Large intestine (tissue), 3 donors: ENCODE measurements around the gene FIG4. TPM values are rescaled to one million over a fixed set of nuclear protein-coding genes. Genes with fewer than 3 reads are reported as not detected.
"Not testable (repeated sequence)": the region's sequence is repeated elsewhere in the genome, so short reads cannot be mapped to it uniquely, and the experiment has no call there.

Experiments used
- DNase-seq, 2 donors: peaks; one replicate each; pipeline versions ENCODE4 v3.0.0 to v3.0.0-alpha.2; 2013
- H3K27ac ChIP-seq: one replicate; pipeline ENCODE4 v1.5.1; 2013; ENCODE audit warnings: low read length
- H3K27me3 ChIP-seq: 2 replicates; pipeline ENCODE4 v1.6.1; 2013; ENCODE audit warnings: low read length; ENCODE audit not compliant: control insufficient read depth, insufficient read depth
- H3K36me3 ChIP-seq: 2 replicates; pipeline ENCODE4 v1.6.1; 2013; ENCODE audit warnings: low read length; ENCODE audit not compliant: control insufficient read depth, insufficient read depth
- H3K4me1 ChIP-seq: one replicate; pipeline ENCODE4 v1.6.1; 2013; ENCODE audit warnings: low read length; ENCODE audit not compliant: control insufficient read depth, insufficient read depth
- H3K4me3 ChIP-seq: one replicate; pipeline ENCODE4 v1.5.1; 2013; ENCODE audit warnings: low read length
- H3K9me3 ChIP-seq: one replicate; pipeline ENCODE4 v1.6.1; 2013; ENCODE audit warnings: mild to moderate bottlenecking, low read depth, low read length, moderate library complexity; ENCODE audit not compliant: control insufficient read depth
- WGBS: methylation state at CpG from one replicate; pipeline ENCODE4 v1.1.5; 2013; ENCODE audit warnings: low lambda C conversion rate; ENCODE audit not compliant: insufficient coverage; 5-methylcytosine and 5-hydroxymethylcytosine counted together
- polyA plus RNA-seq: library from polyadenylated mRNA; unstranded; fragments of 120-200 nt; gene quantifications from one replicate; pipeline ENCODE4 v1.2.1, GENCODE V29; 2013

Gene FIG4
- polyA plus RNA-seq, 1 donor = 15.1 TPM

GRCh38 chr6:109770779-109771178 lies 79.7 kb downstream of the FIG4 start:
- 88% methylated on average over 1 of the region's 5 CpGs for WGBS

GRCh38 chr6:109771939-109772755 lies 81.1 kb downstream of the FIG4 start:
- DNase-seq, H3K27ac ChIP-seq, H3K4me3 ChIP-seq, H3K4me1 ChIP-seq, H3K9me3 ChIP-seq, H3K27me3 ChIP-seq: not testable (repeated sequence)
- H3K36me3 ChIP-seq = peaks cover 13% of the 10 kb centered on the region
- WGBS = 80% methylated on average over 1 of the region's 7 CpGs

More at GRCh38 chr6:109770779-109771178, 79.7 kb downstream of the FIG4 start:
- Histone ChIP-seq H3K4me1 (no peaks in the 10 kb centered on the region), H3K9me3 (no peaks in the 10 kb centered on the region), H3K27ac (no peak overlapping the region), H3K27me3 (no peaks in the 10 kb centered on the region), H3K4me3 (no peak overlapping the region), H3K36me3 (peaks cover 20% of the 10 kb centered on the region)
- no peak for DNase-seq

- no peak overlapping the region for H3K4me3 ChIP-seq
- WGBS = no CpG with 5 or more reads among the region's 1 CpG
- no peak for DNase-seq
Observed at GRCh38 chr6:109772883-109773431, 81.9 kb downstream of the FIG4 start.

GRCh38 chr6:109781001-109781400 lies 89.9 kb downstream of the FIG4 start:
- peaks cover 5% of the 10 kb centered on the region for H3K36me3 ChIP-seq
- no peaks in the 10 kb centered on the region for H3K27me3 ChIP-seq
- no peaks in the 10 kb centered on the region for H3K4me1 ChIP-seq
- DNase-seq = no peak
- no peaks in the 10 kb centered on the region for H3K9me3 ChIP-seq
- WGBS = no CpG with 5 or more reads among the region's 1 CpG
- no peak overlapping the region for H3K27ac ChIP-seq
- no peak overlapping the region for H3K4me3 ChIP-seq

More at GRCh38 chr6:109772883-109773431, 81.9 kb downstream of the FIG4 start:
- Histone ChIP-seq H3K9me3 (no peaks in the 10 kb centered on the region), H3K36me3 (peaks cover 11% of the 10 kb centered on the region), H3K4me1 (no peaks in the 10 kb centered on the region), H3K27ac (no peak overlapping the region), H3K27me3 (no peaks in the 10 kb centered on the region)

GRCh38 chr6:109782491-109782999 lies 91.4 kb downstream of the FIG4 start:
- H3K4me3 ChIP-seq = no peak overlapping the region
- H3K27me3 ChIP-seq = no peaks in the 10 kb centered on the region
- no peak for DNase-seq
- H3K9me3 ChIP-seq = no peaks in the 10 kb centered on the region
- no peaks in the 10 kb centered on the region for H3K4me1 ChIP-seq
- 100% methylated on average over 1 of the region's 2 CpGs for WGBS
- H3K27ac ChIP-seq = no peak overlapping the region
- H3K36me3 ChIP-seq = peaks cover 8% of the 10 kb centered on the region

- H3K36me3 ChIP-seq = peaks cover 10% of the 10 kb centered on the region
- H3K27ac ChIP-seq = no peak overlapping the region
- no peaks in the 10 kb centered on the region for H3K4me1 ChIP-seq
- DNase-seq = no peak
- no peaks in the 10 kb centered on the region for H3K9me3 ChIP-seq
- 79% methylated on average over 4 of the region's 4 CpGs for WGBS
- no peaks in the 10 kb centered on the region for H3K27me3 ChIP-seq
- H3K4me3 ChIP-seq = no peak overlapping the region
Observed at GRCh38 chr6:109783250-109783986, 92.3 kb downstream of the FIG4 start.

GRCh38 chr6:109787312-109787711 lies 96.2 kb downstream of the FIG4 start:
- H3K36me3 ChIP-seq = peaks cover 18% of the 10 kb centered on the region
- no peak overlapping the region for H3K27ac ChIP-seq
- no peak for DNase-seq
- no peaks in the 10 kb centered on the region for H3K9me3 ChIP-seq
- H3K27me3 ChIP-seq = no peaks in the 10 kb centered on the region
- WGBS = no CpG with 5 or more reads among the region's 2 CpGs
- no peak overlapping the region for H3K4me3 ChIP-seq
- no peaks in the 10 kb centered on the region for H3K4me1 ChIP-seq

GRCh38 chr6:109788687-109789086 lies 97.6 kb downstream of the FIG4 start:
- H3K27ac ChIP-seq = no peak overlapping the region
- WGBS = no CpG with 5 or more reads among the region's 3 CpGs
- DNase-seq = no peak
- H3K27me3 ChIP-seq = no peaks in the 10 kb centered on the region
- H3K9me3 ChIP-seq = no peaks in the 10 kb centered on the region
- no peak overlapping the region for H3K4me3 ChIP-seq
- H3K36me3 ChIP-seq = peaks cover 18% of the 10 kb centered on the region
- no peaks in the 10 kb centered on the region for H3K4me1 ChIP-seq

- H3K9me3 ChIP-seq = no peaks in the 10 kb centered on the region
- no peaks in the 10 kb centered on the region for H3K4me1 ChIP-seq
- H3K27me3 ChIP-seq = no peaks in the 10 kb centered on the region
- no CpG with 5 or more reads among the region's 1 CpG for whole genome bisulfite sequencing
- no peak overlapping the region for H3K27ac ChIP-seq
- H3K36me3 ChIP-seq = peaks cover 18% of the 10 kb centered on the region
- no peak for DNase-seq
- H3K4me3 ChIP-seq = no peak overlapping the region
Observed at GRCh38 chr6:109790131-109790530, 99.0 kb downstream of the FIG4 start.

GRCh38 chr6:109791301-109791700 lies 100.2 kb downstream of the FIG4 start:
- no CpG with 5 or more reads among the region's 12 CpGs for WGBS

More at GRCh38 chr6:109791301-109791700, 100.2 kb downstream of the FIG4 start:
- Histone ChIP-seq H3K36me3 (peaks cover 17% of the 10 kb centered on the region), H3K27ac (no peak overlapping the region), H3K4me1 (no peaks in the 10 kb centered on the region), H3K4me3 (no peak overlapping the region), H3K9me3 (no peaks in the 10 kb centered on the region), H3K27me3 (no peaks in the 10 kb centered on the region)
- DNase-seq = no peak
